Measurements from ENCODE around the gene PLXNC1. TPM values are rescaled to one million over a fixed set of nuclear protein-coding genes. Genes with fewer than 3 reads are reported as not detected.

Gene PLXNC1
- total and polyA plus RNA-seq, 4 donors: 0.71 to 12.0 (median 3.3) TPM

GRCh38 chr12:94099632-94100031 lies 48.7 kb upstream of the PLXNC1 start:
- H3K4me3 ChIP-seq (ENCODE audit: low read depth in 1 of 3, low read length in 3 of 3): no peak overlapping the region
- no peak overlapping the region for H3K9ac ChIP-seq (ENCODE audit: low read depth in 1 of 2, low read length in 2 of 2)
- no peaks in the 10 kb centered on the region for H3K36me3 ChIP-seq (ENCODE audit: control insufficient read depth in 4 of 4, insufficient read depth in 3 of 4, low read depth in 1 of 4, low read length in 3 of 4)
- TF ChIP-seq TAF1 (conservative IDR thresholded peaks at IDR 0.05) (no peak), NR2F2 (IDR thresholded peaks at IDR 0.05) (no peak), RXRA (IDR thresholded peaks at IDR 0.05) (no peak), CTCF (IDR thresholded peaks at IDR 0.05; ENCODE audit: low read depth, low read length, missing input control) (no peak), JUND (IDR thresholded peaks at IDR 0.05) (no peak), RAD21 (IDR thresholded peaks at IDR 0.05) (no peak), ATF3 (IDR thresholded peaks at IDR 0.05) (no peak), YY1 (IDR thresholded peaks at IDR 0.05) (no peak)
- no peaks in the 10 kb centered on the region for H3K9me3 ChIP-seq (ENCODE audit: control insufficient read depth in 4 of 4, low read length in 3 of 4)
- H3K27ac ChIP-seq (ENCODE audit: low read depth in 1 of 2, low read length in 2 of 2): no peak overlapping the region
- peaks cover 0 to 11% (median 9%) of the 10 kb centered on the region in 4 donors for H3K4me1 ChIP-seq (ENCODE audit: control insufficient read depth in 4 of 4, insufficient read depth in 4 of 4, low read length in 3 of 4)
- H3K27me3 ChIP-seq (ENCODE audit: control insufficient read depth in 4 of 4, insufficient read depth in 4 of 4, low read length in 3 of 4): no peaks in the 10 kb centered on the region
- 74% methylated on average over 10 of the region's 10 CpGs for WGBS
- no peak for DNase-seq (ENCODE audit: low spot score)

GRCh38 chr12:94100211-94100627 lies 48.2 kb upstream of the PLXNC1 start:
- DNase-seq (ENCODE audit: low spot score): no peak
- Histone ChIP-seq H3K9ac (ENCODE audit: low read depth in 1 of 2, low read length in 2 of 2) (no peak overlapping the region), H3K4me3 (ENCODE audit: low read depth in 1 of 3, low read length in 3 of 3) (no peak overlapping the region), H3K27ac (ENCODE audit: low read depth in 1 of 2, low read length in 2 of 2) (no peak overlapping the region), H3K36me3 (ENCODE audit: control insufficient read depth in 4 of 4, insufficient read depth in 3 of 4, low read depth in 1 of 4, low read length in 3 of 4) (no peaks in the 10 kb centered on the region), H3K27me3 (ENCODE audit: control insufficient read depth in 4 of 4, insufficient read depth in 4 of 4, low read length in 3 of 4) (no peaks in the 10 kb centered on the region), H3K9me3 (ENCODE audit: control insufficient read depth in 4 of 4, low read length in 3 of 4) (no peaks in the 10 kb centered on the region), H3K4me1 (ENCODE audit: control insufficient read depth in 4 of 4, insufficient read depth in 4 of 4, low read length in 3 of 4) (peaks cover 0 to 11% (median 9%) of the 10 kb centered on the region in 4 donors)
- WGBS: 74% methylated on average over 6 of the region's 6 CpGs
- TF ChIP-seq HNF4G (IDR thresholded peaks at IDR 0.05) (no peak), SP1 (IDR thresholded peaks at IDR 0.05) (no peak), CTCF (IDR thresholded peaks at IDR 0.05; ENCODE audit: low read depth, low read length, missing input control) (no peak), FOXA2 (IDR thresholded peaks at IDR 0.05) (no peak), YY1 (IDR thresholded peaks at IDR 0.05) (no peak), TAF1 (conservative IDR thresholded peaks at IDR 0.05) (no peak), RXRA (IDR thresholded peaks at IDR 0.05) (no peak), ZBTB33 (IDR thresholded peaks at IDR 0.05) (no peak), REST (IDR thresholded peaks at IDR 0.05) (no peak), JUND (IDR thresholded peaks at IDR 0.05) (no peak)
